AG10803 (cell line): ENCODE results near the gene RNF20.
A peak's percentile ranks its signal among the peaks of the same experiment; 100 is the strongest.

Experiments
- DNase-seq: peaks from one replicate; pipeline ENCODE4 v3.0.0; 2010; ENCODE audit warnings: low read depth
- H3K4me3 ChIP-seq: 2 replicates; pipeline ENCODE4 v1.5.1; 2011; ENCODE audit warnings: mild to moderate bottlenecking, low read length, control low read depth
- CTCF ChIP-seq: conservative IDR thresholded peaks from 2 replicates; pipeline ENCODE4 v1.5.1; 2011; ENCODE audit warnings: mild to moderate bottlenecking, low read length, control low read depth, inconsistent platforms

Gene RNF20

GRCh38 chr9:101495810-101496209 lies 37.8 kb upstream of the RNF20 start:
- DNase-seq = peak; percentile 42
- no peak for TF ChIP-seq CTCF
- H3K4me3 ChIP-seq = no peak overlapping the region

- DNase-seq = no peak
- no peak overlapping the region for H3K4me3 ChIP-seq
- TF ChIP-seq CTCF = no peak
Observed at GRCh38 chr9:101498323-101498722, 35.3 kb upstream of the RNF20 start.

GRCh38 chr9:101504188-101504587 lies 29.5 kb upstream of the RNF20 start:
- TF ChIP-seq CTCF = no peak
- DNase-seq = no peak
- H3K4me3 ChIP-seq = no peak overlapping the region

- no peak overlapping the region for H3K4me3 ChIP-seq
- no peak for TF ChIP-seq CTCF
- DNase-seq = peak; percentile 84
Observed at GRCh38 chr9:101508211-101508610, 25.4 kb upstream of the RNF20 start.

GRCh38 chr9:101509572-101509971 lies 24.1 kb upstream of the RNF20 start:
- no peak for TF ChIP-seq CTCF
- DNase-seq = no peak
- H3K4me3 ChIP-seq = no peak overlapping the region

- no peak for TF ChIP-seq CTCF
- H3K4me3 ChIP-seq = no peak overlapping the region
- no peak for DNase-seq
Observed at GRCh38 chr9:101510459-101510858, 23.2 kb upstream of the RNF20 start.

- no peak for DNase-seq
- H3K4me3 ChIP-seq = no peak overlapping the region
- no peak for TF ChIP-seq CTCF
Observed at GRCh38 chr9:101511009-101511408, 22.6 kb upstream of the RNF20 start.
